GM21381 (cell line): ENCODE results near the gene BIK.

Source experiments
- ATAC-seq: cut with Tn5 transposase; IDR thresholded peaks from one replicate; pipeline ENCODE4 v1.9.1; 2021; ENCODE audit warnings: mild to moderate bottlenecking, moderate library complexity; ENCODE audit not compliant: unreplicated experiment

The BIK gene

DNA sequence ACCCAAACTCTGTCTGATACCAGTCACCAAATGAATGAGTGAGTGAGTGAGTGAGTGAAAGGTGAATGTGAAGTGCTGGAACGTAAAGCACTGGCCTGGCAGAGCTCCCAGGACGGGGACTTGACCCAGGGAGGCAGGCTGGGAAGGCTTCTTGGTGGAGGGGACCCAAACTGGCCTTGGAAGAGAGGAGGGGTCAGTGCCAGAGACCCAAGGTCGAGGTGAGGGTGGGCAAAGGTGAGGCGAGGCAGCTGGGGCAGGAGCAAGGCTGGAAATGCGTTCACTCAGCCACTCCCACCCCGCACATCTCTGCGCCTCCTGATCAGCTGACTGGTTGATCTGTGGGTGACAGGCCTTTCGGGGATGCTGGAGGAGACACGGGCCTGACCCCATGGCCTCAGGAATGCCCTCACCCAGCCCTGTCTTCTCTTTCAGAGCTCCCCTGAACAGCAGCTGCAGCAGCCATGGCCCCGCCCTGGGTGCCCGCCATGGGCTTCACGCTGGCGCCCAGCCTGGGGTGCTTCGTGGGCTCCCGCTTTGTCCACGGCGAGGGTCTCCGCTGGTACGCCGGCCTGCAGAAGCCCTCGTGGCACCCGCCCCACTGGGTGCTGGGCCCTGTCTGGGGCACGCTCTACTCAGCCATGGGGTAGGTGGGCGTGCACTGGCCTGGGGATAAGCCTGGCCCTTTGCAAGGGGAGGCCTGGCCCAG is 48.4 kb downstream of the BIK start:
- no peak for ATAC-seq

DNA sequence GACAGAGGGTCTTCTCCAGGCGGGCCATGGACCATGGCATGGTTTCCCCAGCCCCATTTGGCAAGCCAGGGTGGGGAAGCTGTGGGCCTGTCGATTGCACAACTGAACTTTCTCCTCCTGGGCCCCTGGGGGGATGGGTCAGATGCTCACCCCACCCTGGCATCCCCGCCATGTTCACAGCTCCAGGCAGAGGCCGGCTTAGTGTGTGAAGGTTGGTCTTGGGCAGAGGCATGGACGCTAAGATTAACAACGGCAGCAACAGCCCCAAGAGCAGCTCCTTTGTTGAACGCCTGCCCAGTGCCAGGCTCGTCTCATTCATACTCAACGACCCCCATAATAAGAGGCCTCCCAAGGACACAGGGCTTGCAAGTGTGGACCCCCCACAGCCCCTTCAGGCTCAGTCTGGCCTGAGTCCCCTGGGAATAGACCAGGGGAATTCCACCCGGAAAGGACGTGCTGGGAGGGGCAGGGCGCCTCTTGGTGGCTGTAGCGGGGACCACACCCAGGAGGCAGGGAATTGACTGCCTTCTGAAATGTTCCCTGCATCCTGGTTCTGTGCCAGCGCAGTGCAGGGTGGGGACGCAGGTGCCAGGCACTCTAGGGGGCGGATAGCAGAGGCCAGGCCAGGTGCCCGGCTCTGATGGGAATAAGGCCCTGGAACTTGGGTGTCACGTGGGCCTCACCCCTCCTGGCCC is 49.1 kb downstream of the BIK start:
- ATAC-seq = no peak

DNA sequence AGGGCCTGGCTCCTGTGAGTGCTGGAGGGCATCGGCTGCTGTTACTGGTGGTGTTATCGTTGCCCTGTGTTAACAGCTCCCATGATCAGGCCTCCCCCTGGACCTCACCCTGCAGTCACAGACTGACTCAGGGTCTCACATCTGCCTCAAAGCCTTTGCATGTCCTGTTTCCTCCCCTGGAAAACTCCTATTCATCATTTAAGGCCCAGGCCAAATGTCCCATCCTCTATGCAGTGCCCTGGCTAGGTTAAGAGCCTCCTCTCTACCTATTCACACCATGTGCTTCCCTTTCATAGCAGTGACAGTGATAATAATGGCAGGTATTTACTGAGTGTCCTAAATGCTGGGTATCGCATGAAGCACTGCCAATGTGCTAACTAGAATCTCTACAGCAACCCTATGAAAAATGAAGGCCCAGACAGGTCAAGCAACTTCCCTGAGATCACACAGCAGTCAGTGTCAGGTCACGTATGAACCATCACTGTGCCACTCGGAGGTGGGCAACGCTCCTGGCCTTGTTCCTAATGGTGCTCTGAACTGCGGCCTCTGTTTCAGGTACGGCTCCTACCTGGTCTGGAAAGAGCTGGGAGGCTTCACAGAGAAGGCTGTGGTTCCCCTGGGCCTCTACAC is 50.1 kb downstream of the BIK start:
- ATAC-seq = no peak

DNA sequence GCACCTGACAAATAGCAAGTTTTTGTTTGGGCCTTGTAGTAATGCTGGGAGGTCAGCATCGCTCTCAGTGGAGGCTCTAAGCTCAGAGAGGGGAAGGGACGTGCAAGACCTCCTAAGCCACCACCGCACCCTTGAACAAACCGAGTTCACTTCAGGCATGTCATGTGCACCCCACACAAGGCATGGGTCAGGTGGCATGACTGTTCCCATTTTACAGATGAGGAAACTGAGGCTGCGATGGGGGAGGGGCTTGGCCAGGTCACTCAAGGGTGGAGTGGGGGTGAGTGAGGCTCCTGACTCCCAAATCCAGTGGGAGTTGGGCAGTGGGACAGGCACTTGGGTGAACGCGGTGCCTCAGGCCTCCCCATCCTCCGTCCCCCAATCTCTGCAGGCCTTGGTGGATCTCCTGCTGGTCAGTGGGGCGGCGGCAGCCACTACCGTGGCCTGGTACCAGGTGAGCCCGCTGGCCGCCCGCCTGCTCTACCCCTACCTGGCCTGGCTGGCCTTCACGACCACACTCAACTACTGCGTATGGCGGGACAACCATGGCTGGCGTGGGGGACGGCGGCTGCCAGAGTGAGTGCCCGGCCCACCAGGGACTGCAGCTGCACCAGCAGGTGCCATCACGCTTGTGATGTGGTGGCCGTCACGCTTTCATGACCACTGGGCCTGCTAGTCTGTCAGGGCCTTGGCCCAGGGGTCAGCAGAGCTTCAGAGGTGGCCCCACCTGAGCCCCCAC is 52.0 kb downstream of the BIK start:
- no peak for ATAC-seq

DNA sequence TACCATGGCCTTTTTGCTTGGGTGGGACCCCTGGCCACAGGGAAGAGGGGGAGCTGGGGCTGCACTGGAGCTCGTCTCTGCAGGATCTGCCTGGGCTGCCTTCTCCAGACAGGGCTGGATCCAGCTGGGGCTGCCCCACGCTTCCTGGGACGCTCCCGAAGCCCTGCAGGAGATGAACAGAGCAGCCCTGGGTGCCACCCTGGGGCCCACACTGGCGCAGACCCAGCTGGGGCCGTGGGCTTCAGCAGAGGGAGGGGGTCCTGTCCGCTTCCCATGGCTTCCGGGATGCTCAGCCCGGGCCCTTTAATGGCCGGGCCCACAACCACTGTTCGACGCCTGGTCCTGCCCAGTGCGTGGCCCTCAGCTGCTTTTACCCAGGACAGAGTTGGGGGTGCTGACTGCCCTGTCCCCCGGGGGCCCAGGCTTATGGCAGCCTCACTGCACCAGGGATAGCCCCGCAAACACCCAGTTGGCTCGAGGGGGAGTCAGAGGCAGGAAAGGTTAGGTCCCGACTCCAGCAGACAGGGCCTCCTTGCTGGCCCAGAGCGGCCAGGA is 52.8 kb downstream of the BIK start:
- ATAC-seq = no peak

DNA sequence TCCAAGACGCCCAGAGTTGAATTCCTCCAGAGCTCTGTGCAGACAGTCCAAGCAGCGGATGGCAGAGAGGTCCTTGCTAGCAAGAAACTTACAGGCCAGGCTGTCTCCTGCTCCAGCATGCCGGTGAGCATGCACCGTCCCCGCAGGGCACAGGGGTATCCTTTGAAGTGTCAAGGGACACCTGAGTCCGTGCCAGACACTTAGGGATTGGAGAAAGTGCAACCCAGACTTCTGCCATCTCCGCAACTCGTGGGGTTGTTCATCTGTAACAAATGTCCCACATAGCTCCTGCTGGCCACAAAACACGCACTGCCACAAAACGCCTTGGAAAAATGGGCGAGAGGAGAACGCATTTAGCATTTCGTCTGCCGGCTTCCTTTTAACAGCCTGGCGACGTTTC is 54.1 kb downstream of the BIK start:
- no peak for ATAC-seq

DNA sequence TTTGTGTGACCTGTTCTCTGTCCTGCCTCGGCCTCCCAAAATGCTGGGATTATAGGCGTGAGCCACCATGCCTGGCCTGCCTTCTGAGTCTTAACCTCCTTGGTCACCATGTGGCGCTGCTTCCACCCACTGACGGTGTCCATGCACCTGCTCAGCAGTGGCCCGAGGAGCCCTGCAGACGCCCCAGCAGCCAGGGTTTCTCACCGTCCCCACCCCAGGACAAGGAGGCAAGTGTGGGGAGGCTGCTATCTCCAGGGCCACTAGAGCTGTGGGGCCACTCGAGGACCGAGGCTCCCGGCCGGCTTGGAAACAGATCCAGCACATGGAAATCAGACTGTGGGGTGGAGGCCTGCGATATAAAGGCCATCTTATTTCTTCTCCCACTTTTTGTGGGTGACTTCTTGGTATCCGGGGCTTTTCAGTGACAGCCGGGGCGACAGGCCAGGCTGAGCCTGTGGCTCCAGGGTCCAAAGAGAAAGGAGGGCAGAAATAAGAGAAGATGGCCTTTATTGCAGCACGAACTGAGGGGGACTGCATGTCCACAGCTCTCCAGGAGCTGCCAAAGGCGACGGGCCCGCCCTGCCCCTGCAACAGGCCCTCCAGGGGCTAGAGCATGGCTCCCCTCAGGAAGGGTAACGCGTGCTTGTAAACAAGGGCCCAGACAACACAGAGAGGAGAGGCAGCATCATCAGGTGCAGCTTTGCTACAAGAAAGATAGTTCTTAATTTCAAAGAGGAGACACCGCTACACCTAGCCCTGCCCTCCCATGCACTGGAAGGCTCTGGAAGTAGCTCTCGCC is 55.8 kb downstream of the BIK start:
- no peak for ATAC-seq

DNA sequence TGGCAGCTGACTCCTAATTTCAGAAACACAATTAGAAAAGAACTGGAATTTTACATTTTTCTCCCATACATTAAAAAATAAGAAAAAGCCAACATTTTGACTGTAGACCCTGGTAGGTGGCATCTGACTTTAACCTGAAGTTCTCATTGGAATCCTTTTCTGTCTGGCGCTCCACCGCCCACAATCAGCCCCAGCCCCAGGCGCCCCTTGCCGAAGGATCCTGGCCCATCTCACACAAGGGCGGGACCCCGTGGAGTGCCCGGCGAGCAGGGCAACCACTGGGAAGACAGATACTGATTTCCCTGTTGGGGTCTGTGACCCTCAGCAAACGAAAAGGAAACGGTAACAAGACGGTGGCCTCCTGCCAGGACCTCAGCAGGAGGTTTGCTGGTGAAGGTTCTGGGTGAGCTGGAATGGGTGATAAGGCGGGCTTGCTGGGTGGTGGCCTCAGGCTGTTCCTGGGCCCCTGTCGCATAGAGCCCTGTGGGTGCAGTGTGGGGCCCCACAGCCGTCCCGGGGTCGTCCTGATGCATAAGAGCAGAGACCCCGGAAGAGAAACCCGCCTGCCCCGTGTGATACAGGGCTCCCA is 56.5 kb downstream of the BIK start:
- no peak for ATAC-seq

DNA sequence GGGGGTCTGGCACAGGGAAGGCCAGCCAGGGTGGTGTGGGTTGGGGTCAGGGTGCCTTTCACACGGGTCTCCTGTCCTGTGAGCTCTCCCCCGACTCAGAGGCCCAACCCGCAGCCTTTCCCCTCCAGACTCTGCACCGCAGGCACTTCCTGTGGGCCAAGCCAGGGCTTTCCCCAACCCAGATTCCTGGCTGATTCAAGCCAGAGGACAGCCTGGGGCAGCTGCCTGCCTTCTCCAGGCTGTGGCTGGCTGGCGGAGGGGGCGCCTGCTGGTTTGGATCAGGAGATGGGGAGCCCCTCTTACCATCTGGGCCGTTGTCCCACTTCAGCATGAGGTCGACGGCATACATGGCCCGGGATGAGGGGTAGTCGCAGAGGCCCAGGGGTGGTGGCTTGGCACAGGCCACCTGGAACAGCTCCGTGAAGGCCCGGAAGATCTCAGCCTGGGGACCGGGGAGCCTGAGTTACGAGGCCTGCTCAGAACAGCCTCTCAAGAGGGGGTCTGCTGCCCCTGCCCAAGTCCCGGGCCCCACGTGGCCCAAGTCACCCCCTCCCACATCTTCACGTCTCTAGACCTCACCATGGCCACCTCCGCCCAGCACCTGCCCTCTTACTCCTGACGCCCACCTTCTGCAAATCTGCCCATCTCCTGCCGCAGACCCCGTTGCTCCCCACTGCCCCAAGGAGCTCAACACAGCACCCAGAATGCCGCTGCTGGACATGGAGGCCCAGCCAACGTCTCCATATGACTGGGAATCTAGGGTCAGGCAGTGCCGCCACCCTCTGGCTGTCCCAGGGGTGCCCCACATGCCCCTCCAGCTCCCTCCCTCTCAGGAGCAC is 58.1 kb downstream of the BIK start:
- no peak for ATAC-seq

DNA sequence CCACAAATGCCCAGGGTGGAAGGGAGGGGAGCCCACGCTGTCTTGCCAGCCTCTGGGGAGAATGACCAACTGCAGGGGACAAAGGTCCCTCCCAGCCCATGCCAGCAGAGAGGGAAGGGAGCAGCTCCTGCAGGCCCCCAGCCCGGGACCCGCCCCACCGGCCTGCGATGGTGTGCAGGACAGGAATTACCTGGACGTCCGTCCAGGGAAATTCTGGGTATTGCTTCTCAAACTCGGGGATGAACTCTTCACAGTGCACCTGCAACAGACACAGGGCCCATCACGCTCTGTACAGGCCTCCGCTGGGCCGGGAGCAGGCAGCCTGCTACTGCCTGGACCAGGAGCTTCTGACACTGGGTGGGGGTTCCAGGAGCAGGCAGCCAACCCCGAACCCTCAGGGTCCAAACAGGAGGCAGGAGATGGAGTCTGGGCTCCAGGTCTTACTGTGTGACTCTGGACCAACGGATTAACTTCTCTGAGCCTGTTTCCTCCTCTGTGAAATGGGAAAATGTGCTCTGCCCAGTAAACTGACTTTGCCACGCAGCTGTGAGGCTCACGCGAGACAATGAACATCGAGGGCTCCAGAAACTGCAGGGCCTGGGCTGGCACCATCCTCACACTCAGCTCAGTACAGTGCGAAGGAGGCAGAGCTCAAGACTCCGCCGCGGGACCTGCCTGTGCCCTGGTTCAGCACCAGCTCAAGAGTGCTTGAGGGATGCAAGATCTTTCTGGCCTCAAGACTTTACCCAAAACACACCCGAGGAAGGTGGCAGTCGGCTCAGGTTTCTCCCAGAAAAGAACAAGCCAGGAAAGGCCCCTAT is 59.0 kb downstream of the BIK start:
- no peak for ATAC-seq

DNA sequence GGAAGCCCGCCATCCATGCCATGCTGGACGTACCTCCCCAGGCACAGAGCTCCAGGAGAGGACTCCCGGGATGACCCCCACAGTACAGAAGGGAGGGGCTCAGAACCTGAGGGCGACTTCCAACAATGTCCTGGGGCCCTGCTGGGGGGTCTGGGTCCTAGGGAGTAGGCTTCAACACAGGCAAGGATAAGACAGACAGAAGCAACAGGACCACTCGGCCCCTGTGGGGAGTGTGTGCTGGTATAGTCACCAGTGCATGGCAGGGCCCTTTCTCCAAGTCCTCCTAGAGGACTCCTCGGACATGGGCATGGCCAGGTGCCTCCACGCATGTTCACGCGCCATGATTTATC is 59.6 kb downstream of the BIK start:
- ATAC-seq = no peak

DNA sequence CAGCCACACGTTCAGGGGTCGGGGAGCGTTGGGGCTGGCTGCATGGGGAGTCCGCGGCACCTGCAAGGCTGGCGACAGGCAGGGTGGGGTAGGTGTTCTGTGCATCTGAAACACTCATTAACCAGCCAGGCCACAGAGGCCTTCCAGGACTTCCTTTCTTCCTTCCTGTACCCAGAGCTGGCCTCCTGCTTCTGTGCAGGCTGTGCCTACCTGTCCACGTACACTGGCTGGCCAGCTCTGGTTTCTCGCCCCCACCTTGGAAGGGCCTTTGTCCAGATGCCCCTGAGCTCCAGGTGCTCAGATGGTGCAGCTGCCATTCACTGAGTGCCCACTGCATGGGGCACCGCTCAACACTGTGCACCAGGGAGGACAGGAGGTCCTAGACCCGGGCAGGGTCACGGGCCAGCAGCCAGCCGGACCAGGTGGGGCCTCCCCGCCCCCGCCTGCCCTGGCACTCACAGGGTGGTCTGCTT is 60.5 kb downstream of the BIK start:
- no peak for ATAC-seq

DNA sequence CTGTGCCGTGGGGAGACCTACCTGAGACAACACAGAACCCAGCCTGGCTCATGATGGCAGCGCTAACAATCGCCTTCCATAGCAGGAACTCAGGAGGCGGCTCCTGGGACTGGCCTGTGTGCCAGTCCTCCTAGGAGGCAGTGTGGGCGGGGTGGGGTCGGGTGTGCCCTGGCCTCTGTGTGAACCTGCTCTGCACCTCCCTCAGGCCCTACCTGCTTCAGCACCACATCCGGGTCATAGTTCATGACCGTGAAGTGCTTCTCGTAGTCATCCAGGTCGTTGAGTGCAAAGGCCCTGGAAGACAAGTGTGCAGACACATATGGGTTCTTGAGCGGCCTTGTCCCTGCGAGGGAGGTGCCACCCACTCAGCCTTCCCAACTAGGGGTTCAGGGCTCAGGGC is 61.1 kb downstream of the BIK start:
- no peak for ATAC-seq

DNA sequence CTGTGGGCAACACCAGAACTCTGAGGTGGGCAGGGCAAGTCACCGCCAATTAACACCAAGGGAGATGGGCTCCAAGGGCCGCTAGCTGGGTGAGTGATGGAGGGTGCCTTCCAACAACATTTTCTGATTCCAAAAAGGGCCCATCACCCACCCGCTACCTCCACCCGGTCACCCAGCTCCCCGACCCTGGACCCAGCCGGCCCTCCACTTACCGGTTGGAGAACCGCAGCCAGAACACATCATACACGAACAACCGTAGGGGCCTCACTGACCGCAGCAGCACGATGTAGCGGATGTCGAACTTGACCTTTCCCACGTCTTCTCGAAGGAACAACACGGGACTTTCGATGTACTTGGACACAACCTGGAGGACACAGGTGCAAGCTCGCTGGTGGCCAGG is 61.6 kb downstream of the BIK start:
- no peak for ATAC-seq

DNA sequence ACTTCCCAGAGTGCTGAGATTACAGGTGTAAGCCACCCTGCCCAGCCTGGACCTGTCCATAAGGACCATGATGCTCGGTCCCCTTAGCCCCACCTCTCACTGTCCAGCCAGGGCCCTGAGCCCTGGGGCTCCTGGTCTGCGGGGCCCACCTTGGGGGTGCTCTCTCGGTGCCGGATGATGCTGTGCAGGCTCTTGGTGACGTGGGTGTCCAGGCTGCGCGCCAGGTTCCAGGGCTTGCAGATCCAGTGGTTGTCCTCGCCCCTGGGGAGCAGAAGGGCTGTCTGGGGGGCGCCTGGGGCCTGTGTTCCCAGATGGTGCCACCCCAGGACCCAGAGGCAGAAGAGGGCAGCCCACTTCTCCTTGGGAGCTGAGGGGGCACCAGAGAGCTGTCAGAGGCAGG is 63.0 kb downstream of the BIK start:
- ATAC-seq = no peak

DNA sequence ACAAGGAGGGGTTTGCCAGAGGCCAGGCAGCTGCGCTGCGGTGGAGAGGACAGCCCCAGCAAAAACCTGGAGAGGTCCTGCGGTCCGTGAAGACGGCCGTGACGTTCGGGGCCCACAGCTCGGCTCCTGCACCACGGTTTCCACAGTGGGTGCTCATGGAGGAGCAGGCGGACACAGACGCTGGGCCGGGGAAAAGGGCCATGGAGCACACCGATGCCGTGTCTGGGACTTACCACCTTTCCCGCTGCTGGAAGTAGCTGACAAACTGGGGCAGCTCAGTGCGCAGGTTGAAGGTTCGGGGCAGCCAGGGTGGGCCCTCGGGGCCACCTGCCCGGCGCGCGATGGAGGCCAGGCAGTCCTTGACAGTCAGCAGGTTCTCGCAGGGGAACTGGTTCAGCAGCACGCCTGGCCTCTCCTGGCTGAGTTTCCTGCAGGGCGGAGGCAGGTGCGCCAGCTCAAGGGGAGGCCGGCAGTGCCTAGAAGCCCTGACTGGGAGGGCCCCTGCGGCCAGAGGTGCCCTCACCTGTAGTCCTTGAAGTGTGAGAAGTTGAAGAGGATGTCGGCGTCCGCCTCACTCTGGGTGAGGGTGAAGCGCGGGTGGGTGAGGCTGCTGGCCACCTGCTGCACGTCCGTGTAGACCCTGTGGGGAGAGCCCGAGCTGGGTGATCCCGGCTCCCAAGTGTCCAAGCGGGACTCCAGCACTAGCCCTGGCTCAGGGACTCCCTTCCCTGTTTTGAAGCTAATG is 63.6 kb downstream of the BIK start:
- ATAC-seq = no peak

DNA sequence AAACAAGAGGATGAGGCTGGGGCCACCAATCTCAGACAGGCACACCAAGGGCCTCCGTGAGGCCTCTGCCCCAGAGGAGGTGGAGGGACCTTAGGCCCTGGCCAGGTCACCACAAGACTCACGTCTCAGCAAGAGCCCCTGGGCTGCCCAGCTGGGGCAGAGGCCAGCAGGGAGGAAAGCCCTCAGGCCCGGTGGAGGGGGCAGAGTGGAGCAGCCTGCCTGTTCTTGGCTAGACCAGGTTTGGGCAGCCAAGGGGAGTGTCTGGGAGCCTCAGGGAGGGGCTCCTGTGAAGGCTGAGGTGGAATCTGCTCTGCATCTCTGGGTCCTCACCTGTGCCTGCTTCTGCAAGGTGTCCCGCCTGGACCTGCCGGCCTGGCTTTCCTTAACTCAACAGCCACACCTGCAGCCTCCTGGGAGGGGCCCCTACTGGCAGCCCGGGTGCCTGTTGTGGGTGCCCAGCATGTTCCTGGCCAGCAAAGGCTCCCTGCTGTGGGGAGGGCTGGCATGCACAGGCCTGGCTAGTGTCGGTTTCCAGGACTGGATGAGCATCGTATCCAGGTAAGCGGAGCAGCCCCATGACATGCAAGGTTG is 64.5 kb downstream of the BIK start:
- ATAC-seq = no peak
